Measurements from ENCODE around the gene NUTM2B.
"Not testable (repeated sequence)": the region's sequence is repeated elsewhere in the genome, so short reads cannot be mapped to it uniquely, and the experiment has no call there.

NUTM2B gene

GRCh38 chr10:79702927-79703326 lies at the start of gene NUTM2B:
NUTM2B (plus strand) TSS chr10:79703227; CDS start chr10:79703610, 383 bp downstream.
- DNase-seq = not testable (repeated sequence)

- not testable (repeated sequence) for DNase-seq
Observed at GRCh38 chr10:79663287-79663686, 39.7 kb upstream of the NUTM2B start.

- DNase-seq = not testable (repeated sequence)
Observed at GRCh38 chr10:79664686-79665085, 38.3 kb upstream of the NUTM2B start.

- DNase-seq = not testable (repeated sequence)
Observed at GRCh38 chr10:79669248-79669788, 33.7 kb upstream of the NUTM2B start.

GRCh38 chr10:79674878-79675277 lies 28.1 kb upstream of the NUTM2B start:
- not testable (repeated sequence) for DNase-seq

GRCh38 chr10:79683026-79683883 lies 19.8 kb upstream of the NUTM2B start:
- not testable (repeated sequence) for DNase-seq

GRCh38 chr10:79683884-79684720 lies 18.9 kb upstream of the NUTM2B start:
- DNase-seq = not testable (repeated sequence)

- DNase-seq = not testable (repeated sequence)
Observed at GRCh38 chr10:79685044-79685685, 17.9 kb upstream of the NUTM2B start.

- not testable (repeated sequence) for DNase-seq
Observed at GRCh38 chr10:79686595-79686994, 16.4 kb upstream of the NUTM2B start.

GRCh38 chr10:79687406-79688150 lies 15.4 kb upstream of the NUTM2B start:
- DNase-seq = not testable (repeated sequence)

- not testable (repeated sequence) for DNase-seq
Observed at GRCh38 chr10:79688798-79689197, 14.2 kb upstream of the NUTM2B start.

GRCh38 chr10:79696596-79696995 lies 6.4 kb upstream of the NUTM2B start:
- not testable (repeated sequence) for DNase-seq

- not testable (repeated sequence) for DNase-seq
Observed at GRCh38 chr10:79697141-79697540, 5.9 kb upstream of the NUTM2B start.

- not testable (repeated sequence) for DNase-seq
Observed at GRCh38 chr10:79700381-79700944, 2.6 kb upstream of the NUTM2B start.

- not testable (repeated sequence) for DNase-seq
Observed at GRCh38 chr10:79707017-79707416, 4.0 kb downstream of the NUTM2B start.

- not testable (repeated sequence) for DNase-seq
Observed at GRCh38 chr10:79714976-79715375, 11.9 kb downstream of the NUTM2B start.

GRCh38 chr10:79716917-79717579 lies 14.0 kb downstream of the NUTM2B start:
- DNase-seq = not testable (repeated sequence)

- DNase-seq = not testable (repeated sequence)
Observed at GRCh38 chr10:79720000-79720399, 17.0 kb downstream of the NUTM2B start.

- not testable (repeated sequence) for DNase-seq
Observed at GRCh38 chr10:79726620-79727019, 23.6 kb downstream of the NUTM2B start.

- not testable (repeated sequence) for DNase-seq
Observed at GRCh38 chr10:79744844-79745243, 41.8 kb downstream of the NUTM2B start.

- not testable (repeated sequence) for DNase-seq
Observed at GRCh38 chr10:79748510-79748909, 45.5 kb downstream of the NUTM2B start.
